HEK293 (cell line): Measurements from ENCODE around the gene ZNF319.

ENCODE experiments used
- CTCF ChIA-PET: fragments of 350-600 bp; formaldehyde crosslinking; extraction: SDS; loops from one replicate; lab custom pipeline; 2021; ENCODE audit warnings: antibody characterized with exemption; lab: Yijun Ruan, JAX
- POLR2A ChIA-PET: fragments of 300-600 bp; formaldehyde crosslinking; extraction: SDS; loops from one replicate; lab custom pipeline; 2020; ENCODE audit warnings: antibody characterized with exemption, inconsistent platforms; lab: Yijun Ruan, JAX
- H3K27ac ChIP-seq: fragments of 200-500 bp; sonication (Bioruptor generic); 2 replicates; pipeline ENCODE4 v1.5.1; 2014; ENCODE audit warnings: low read depth, low read length, control low read depth, inconsistent platforms; ENCODE audit errors: extremely low read depth
- H3K36me3 ChIP-seq, 2 experiments: fragments of 200-500 bp in 1 of 2; sonication (Bioruptor generic) in 1 of 2; 1 replicate in 1 of 2; 2 replicates in 1 of 2; pipeline ENCODE4 v1.5.1; 2014 to 2017; ENCODE audit warnings: inconsistent platforms in 2 of 2, low read length in 2 of 2; ENCODE audit not compliant: control insufficient read depth in 2 of 2, insufficient read depth in 1 of 2
- H3K4me1 ChIP-seq: fragments of 200-500 bp; sonication (Bioruptor generic); 2 replicates; pipeline ENCODE4 v1.5.1; 2014; ENCODE audit warnings: mild to moderate bottlenecking, low read length, inconsistent platforms; ENCODE audit not compliant: control insufficient read depth, insufficient read depth
- H3K4me3 ChIP-seq: 2 replicates; pipeline ENCODE4 v1.5.1; 2011; ENCODE audit warnings: low read depth, mild to moderate bottlenecking, control low read depth, low read length, moderate library complexity
- H3K9me3 ChIP-seq: fragments of 200-500 bp; sonication (Bioruptor generic); 2 replicates; pipeline ENCODE4 v1.5.1; 2014; ENCODE audit warnings: low read depth, low read length, inconsistent platforms; ENCODE audit not compliant: control insufficient read depth, insufficient read depth
- GLIS1 ChIP-seq: fragments of 450-650 bp; formaldehyde crosslinking; IDR thresholded peaks from 2 replicates; pipeline ENCODE4 v1.5.1; 2016; ENCODE audit warnings: missing biosample characterization, missing genetic modification characterization
- IKZF3 ChIP-seq: fragments of 450-650 bp; IDR thresholded peaks from 2 replicates; pipeline ENCODE4 v1.5.0; 2018; ENCODE audit warnings: missing biosample characterization, mild to moderate bottlenecking, missing genetic modification characterization, moderate library complexity
- KLF17 ChIP-seq: fragments of 450-650 bp; formaldehyde crosslinking; IDR thresholded peaks from 2 replicates; pipeline ENCODE4 v1.5.1; 2016; ENCODE audit warnings: missing biosample characterization, missing genetic modification characterization
- TSHZ1 ChIP-seq: fragments of 450-650 bp; formaldehyde crosslinking; IDR thresholded peaks from 2 replicates; pipeline ENCODE4 v1.5.1; 2016; ENCODE audit warnings: missing biosample characterization, missing genetic modification characterization, borderline replicate concordance
- ZNF138 ChIP-seq: fragments of 450-650 bp; formaldehyde crosslinking; IDR thresholded peaks from 2 replicates; pipeline ENCODE4 v1.5.1; 2016; ENCODE audit warnings: missing biosample characterization, missing genetic modification characterization, borderline replicate concordance
- ZNF266 ChIP-seq: fragments of 450-650 bp; formaldehyde crosslinking; IDR thresholded peaks from 2 replicates; pipeline ENCODE4 v1.5.1; 2016; ENCODE audit warnings: missing biosample characterization, missing genetic modification characterization, low read depth
- ZNF449 ChIP-seq: fragments of 450-650 bp; formaldehyde crosslinking; IDR thresholded peaks from 2 replicates; pipeline ENCODE4 v1.5.1; 2017; ENCODE audit warnings: missing biosample characterization, mild to moderate bottlenecking, missing genetic modification characterization, moderate library complexity
- ZNF501 ChIP-seq: fragments of 450-650 bp; formaldehyde crosslinking; IDR thresholded peaks from 2 replicates; pipeline ENCODE4 v1.5.1; 2016; ENCODE audit warnings: missing biosample characterization, missing genetic modification characterization
- ZNF510 ChIP-seq: fragments of 450-650 bp; formaldehyde crosslinking; IDR thresholded peaks from 2 replicates; pipeline ENCODE4 v1.5.1; 2018; ENCODE audit warnings: mild to moderate bottlenecking, missing genetic modification characterization, missing biosample characterization; ENCODE audit not compliant: insufficient replicate concordance
- ZNF600 ChIP-seq: fragments of 450-650 bp; formaldehyde crosslinking; IDR thresholded peaks from 2 replicates; pipeline ENCODE4 v1.5.1; 2016; ENCODE audit warnings: missing biosample characterization, missing genetic modification characterization
- TF ChIP-seq, protein P1 (sequence below): fragments of 450-650 bp; formaldehyde crosslinking; IDR thresholded peaks from 2 replicates; pipeline ENCODE4 v1.5.1; 2016; ENCODE audit warnings: missing biosample characterization, missing genetic modification characterization, low read depth

ZNF319 gene

GRCh38 chr16:58046936-58047335 is 46.5 kb upstream of the ZNF319 start (continued):
- TF ChIP-seq GLIS1 (no peak), IKZF3 (no peak), ZNF600 (tag by site-specific recombination) (no peak), ZNF266 (tag by site-specific recombination) (no peak)

GRCh38 chr16:58046054-58046881 is 45.8 kb upstream of the ZNF319 start:
- POLR2A ChIA-PET = no interaction called here

GRCh38 chr16:58045096-58045495 is 44.6 kb upstream of the ZNF319 start:
- ChIA-PET CTCF (no interaction called here), POLR2A (no interaction called here)
- TF ChIP-seq ZNF138 (tag by site-specific recombination) (no peak), KLF17 (tag by site-specific recombination) (no peak), IKZF3 (no peak), ZNF449 (tag by site-specific recombination) (no peak), ZNF510 (no peak), TSHZ1 (tag by site-specific recombination) (no peak)
- TF ChIP-seq, protein P1, sequence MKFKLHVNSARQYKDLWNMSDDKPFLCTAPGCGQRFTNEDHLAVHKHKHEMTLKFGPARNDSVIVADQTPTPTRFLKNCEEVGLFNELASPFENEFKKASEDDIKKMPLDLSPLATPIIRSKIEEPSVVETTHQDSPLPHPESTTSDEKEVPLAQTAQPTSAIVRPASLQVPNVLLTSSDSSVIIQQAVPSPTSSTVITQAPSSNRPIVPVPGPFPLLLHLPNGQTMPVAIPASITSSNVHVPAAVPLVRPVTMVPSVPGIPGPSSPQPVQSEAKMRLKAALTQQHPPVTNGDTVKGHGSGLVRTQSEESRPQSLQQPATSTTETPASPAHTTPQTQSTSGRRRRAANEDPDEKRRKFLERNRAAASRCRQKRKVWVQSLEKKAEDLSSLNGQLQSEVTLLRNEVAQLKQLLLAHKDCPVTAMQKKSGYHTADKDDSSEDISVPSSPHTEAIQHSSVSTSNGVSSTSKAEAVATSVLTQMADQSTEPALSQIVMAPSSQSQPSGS (tag by site-specific recombination) = no peak
- Histone ChIP-seq H3K4me3 (no peak overlapping the region), H3K4me1 (no peaks in the 10 kb centered on the region), H3K27ac (no peak overlapping the region), H3K36me3 (peaks cover 0 to 34% of the 10 kb centered on the region in 2 experiments; a peak in 1 of 3 replicates), H3K9me3 (no peaks in the 10 kb centered on the region)

More at GRCh38 chr16:58046054-58046881, 45.8 kb upstream of the ZNF319 start:
- no peaks in the 10 kb centered on the region for H3K9me3 ChIP-seq
- no peaks in the 10 kb centered on the region for H3K4me1 ChIP-seq
- H3K36me3 ChIP-seq = peaks cover 0 to 26% of the 10 kb centered on the region in 2 experiments; a peak in 1 of 3 replicates
- no peak overlapping the region for H3K27ac ChIP-seq
- CTCF ChIA-PET = interaction anchor here (0.6 kb wide), 1 partner anchor 131 kb away, joined by 3 read pairs; no protein-coding TSS in a partner anchor
- TF ChIP-seq GLIS1 = peak; percentile 29; the same call in 1 of the 2 replicates
- TF ChIP-seq ZNF501 (tag by site-specific recombination) = no peak
- H3K4me3 ChIP-seq = no peak overlapping the region
